Ectodermal cell (in vitro differentiated cells): Measurements from ENCODE around the gene NOS1.
"Not testable (repeated sequence)": the region's sequence is repeated elsewhere in the genome, so short reads cannot be mapped to it uniquely, and the experiment has no call there.

Experiments
- H3K27ac ChIP-seq: 2 replicates; pipeline ENCODE4 v1.7.0; 2013; ENCODE audit warnings: mild to moderate bottlenecking, low read depth, low read length; ENCODE audit not compliant: insufficient read depth, poor library complexity, severe bottlenecking
- H3K27me3 ChIP-seq: 2 replicates; pipeline ENCODE4 v1.7.0; 2013; ENCODE audit warnings: mild to moderate bottlenecking, low read length; ENCODE audit not compliant: insufficient read depth, control insufficient read depth, poor library complexity, severe bottlenecking
- H3K36me3 ChIP-seq: one replicate; pipeline ENCODE4 v1.7.0; 2013; ENCODE audit warnings: low read length; ENCODE audit not compliant: control insufficient read depth, insufficient read depth
- H3K4me1 ChIP-seq: one replicate; pipeline ENCODE4 v1.7.0; 2013; ENCODE audit warnings: low read length; ENCODE audit not compliant: control insufficient read depth, insufficient read depth
- H3K4me3 ChIP-seq: 2 replicates; pipeline ENCODE4 v1.7.0; 2013; ENCODE audit warnings: low read depth, low read length, control low read depth; ENCODE audit not compliant: insufficient read depth
- H3K9me3 ChIP-seq: 2 replicates; pipeline ENCODE4 v1.7.0; 2013; ENCODE audit warnings: mild to moderate bottlenecking, low read length, moderate library complexity; ENCODE audit not compliant: control insufficient read depth
- WGBS, 2 experiments: methylation state at CpG; one replicate each; pipeline ENCODE4 v1.1.7; 2013; ENCODE audit warnings: missing lambda C conversion rate in 2 of 2; 5-methylcytosine and 5-hydroxymethylcytosine counted together

NOS1 gene

DNA sequence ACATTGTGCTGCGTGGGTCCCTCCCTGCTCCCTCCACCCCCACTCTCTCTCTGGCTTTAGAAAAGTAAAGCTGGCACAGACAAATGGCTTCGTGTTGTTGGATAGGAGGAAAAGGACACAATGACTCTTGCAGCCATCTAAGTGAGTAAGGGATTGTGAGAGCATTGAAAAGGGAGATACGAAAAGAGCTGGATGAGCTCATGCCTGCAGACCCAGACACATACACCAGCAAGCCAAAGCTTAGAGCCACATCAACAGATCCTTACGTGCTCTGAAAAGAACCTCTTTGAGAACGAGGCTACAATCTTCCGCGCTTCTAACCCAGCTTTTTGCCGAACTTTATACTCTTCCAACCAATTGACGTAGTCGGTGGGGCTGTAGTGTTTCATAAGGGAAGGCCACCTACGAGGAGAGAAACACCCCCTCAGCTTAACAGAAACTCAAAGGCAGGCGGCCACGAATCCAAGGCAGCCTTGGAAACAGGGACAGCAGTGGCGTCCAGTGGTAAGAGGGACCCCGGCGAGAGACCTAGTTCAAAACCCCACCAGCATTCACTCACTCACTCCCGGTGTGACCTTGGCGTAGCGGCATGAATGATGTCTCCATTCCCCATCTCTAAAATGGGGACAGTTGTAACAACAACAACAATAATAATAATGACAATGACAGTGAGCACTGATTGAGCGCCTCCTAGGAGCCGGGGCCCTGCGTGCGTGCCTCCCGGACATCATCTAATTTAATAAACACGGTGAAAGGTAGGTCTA lies 172.3 kb downstream of the NOS1 start:
- 6 to 11% methylated on average over 25 of the region's 25 CpGs for WGBS, 2 experiments
- H3K4me3 ChIP-seq: peak overlapping the region; percentile 65
- H3K9me3 ChIP-seq: no peaks in the 10 kb centered on the region
- peaks cover 2% of the 10 kb centered on the region for H3K4me1 ChIP-seq
- no peak overlapping the region for H3K27ac ChIP-seq
- peaks cover 21% of the 10 kb centered on the region for H3K36me3 ChIP-seq
- no peaks in the 10 kb centered on the region for H3K27me3 ChIP-seq

DNA sequence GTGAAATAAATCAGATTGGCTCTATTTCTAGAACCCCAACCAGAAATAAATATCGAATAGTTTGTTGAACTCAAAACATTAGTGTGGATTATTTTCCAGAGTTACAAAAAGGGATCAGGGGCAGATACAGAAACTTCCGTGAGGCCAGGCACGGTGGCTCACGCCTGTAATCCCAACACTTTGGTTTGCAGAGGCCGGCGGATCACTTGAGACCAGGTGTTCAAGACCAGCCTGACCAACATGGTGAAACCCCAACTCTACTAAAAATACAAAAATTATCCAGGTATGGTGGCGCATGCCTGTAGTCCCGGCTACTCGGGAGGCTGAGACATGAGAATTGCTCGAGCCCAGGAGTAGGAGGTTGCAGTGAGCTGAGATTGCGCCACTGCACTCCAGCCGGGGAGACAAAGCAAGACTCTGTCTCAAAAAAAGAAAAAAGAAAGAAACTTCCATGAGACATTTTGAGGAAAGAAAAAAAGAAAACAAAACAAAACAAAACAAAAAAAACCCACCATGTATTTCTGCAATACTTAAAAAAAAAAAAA lies 173.2 kb downstream of the NOS1 start:
- peaks cover 2% of the 10 kb centered on the region for H3K4me1 ChIP-seq
- no peak overlapping the region for H3K27ac ChIP-seq
- H3K9me3 ChIP-seq: no peaks in the 10 kb centered on the region
- WGBS, 2 experiments: 90 to 92% methylated on average over 11 to 12 of the region's 12 CpGs
- H3K36me3 ChIP-seq: peaks cover 29% of the 10 kb centered on the region
- H3K27me3 ChIP-seq: no peaks in the 10 kb centered on the region
- H3K4me3 ChIP-seq: no peak overlapping the region

DNA sequence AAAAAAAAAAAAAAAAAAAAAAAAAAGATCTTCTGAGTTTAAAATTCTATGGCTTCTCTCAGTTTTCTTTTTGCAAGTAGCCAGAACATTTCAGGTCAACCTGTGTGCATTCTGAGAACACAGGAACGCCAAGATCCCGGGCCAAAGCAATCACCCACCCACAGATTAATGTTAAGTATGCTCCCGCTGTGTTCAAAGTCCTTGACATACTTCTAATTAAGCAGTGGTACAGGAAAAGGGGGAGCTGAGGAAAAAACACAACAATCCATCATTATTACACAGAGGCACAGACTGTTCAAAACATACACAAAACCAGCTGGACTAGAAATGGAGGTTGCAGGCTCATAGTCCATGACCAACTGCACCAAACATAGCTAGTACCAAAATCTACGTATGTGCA lies 174.0 kb downstream of the NOS1 start:
- Histone ChIP-seq H3K4me3 (no peak overlapping the region), H3K27ac (no peak overlapping the region), H3K27me3 (no peaks in the 10 kb centered on the region), H3K36me3 (peaks cover 29% of the 10 kb centered on the region), H3K9me3 (no peaks in the 10 kb centered on the region), H3K4me1 (peaks cover 2% of the 10 kb centered on the region)
- WGBS, 2 experiments: 92 to 97% methylated on average over 4 of the region's 4 CpGs

DNA sequence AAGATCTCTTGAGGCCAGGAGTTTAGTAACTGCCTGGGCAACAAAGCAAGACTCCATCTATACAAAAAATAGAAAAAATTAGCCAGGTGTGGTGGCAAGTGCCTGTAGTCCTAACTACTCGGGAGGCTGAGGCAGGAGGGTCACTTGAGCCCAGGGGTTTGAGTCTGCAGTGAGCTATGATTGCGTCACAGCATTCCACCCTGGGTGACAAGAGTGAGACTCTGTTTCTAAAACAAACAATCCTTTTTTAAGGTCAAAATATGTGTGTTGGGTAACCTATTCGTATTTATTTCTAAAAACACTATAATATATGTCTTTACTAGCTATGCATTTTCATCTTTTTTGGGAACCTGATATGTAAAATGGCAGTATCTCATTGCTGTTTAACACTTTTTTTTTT lies 178.6 kb downstream of the NOS1 start:
- Histone ChIP-seq H3K27ac (no peak overlapping the region), H3K36me3 (peaks cover 61% of the 10 kb centered on the region), H3K4me3 (no peak overlapping the region), H3K4me1 (no peaks in the 10 kb centered on the region), H3K27me3 (no peaks in the 10 kb centered on the region), H3K9me3 (no peaks in the 10 kb centered on the region)
- WGBS, 2 experiments: 92 to 95% methylated on average over 2 to 3 of the region's 3 CpGs

- not testable (repeated sequence) for H3K4me1 ChIP-seq, H3K9me3 ChIP-seq, H3K4me3 ChIP-seq, H3K27me3 ChIP-seq, H3K27ac ChIP-seq
- peaks cover 64% of the 10 kb centered on the region for H3K36me3 ChIP-seq
- WGBS, 2 experiments: 88 to 91% methylated on average over 8 of the region's 8 CpGs
These were observed 180.0 kb downstream of the NOS1 start for GRCh38 chr12:117181468-117181843.

- no peaks in the 10 kb centered on the region for H3K4me1 ChIP-seq
- WGBS, 2 experiments: 84 to 85% methylated on average over 4 of the region's 4 CpGs
- H3K4me3 ChIP-seq: no peak overlapping the region
- H3K27me3 ChIP-seq: no peaks in the 10 kb centered on the region
- peaks cover 67% of the 10 kb centered on the region for H3K36me3 ChIP-seq
- no peak overlapping the region for H3K27ac ChIP-seq
- H3K9me3 ChIP-seq: no peaks in the 10 kb centered on the region
These were observed 180.5 kb downstream of the NOS1 start for GRCh38 chr12:117180758-117181467.

DNA sequence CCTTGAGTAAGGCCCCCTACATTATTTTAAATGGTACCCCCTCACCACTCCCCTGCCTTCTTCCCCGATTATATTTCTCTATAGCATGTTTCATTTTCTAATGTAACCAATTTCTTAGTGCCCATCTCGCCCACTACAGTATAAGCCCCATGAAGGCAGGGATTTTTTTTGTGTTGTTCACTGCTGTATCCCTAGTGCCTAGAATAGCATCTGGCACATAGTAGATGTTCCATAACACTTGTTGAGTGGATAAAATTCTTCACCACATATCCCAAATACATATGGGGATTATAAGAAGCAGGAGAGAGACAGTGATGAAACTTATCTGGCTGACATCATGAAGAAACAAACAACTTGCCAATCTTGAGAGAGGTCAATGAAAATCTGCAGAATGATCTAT lies 182.7 kb downstream of the NOS1 start:
- Histone ChIP-seq H3K36me3 (peaks cover 69% of the 10 kb centered on the region), H3K27ac (no peak overlapping the region), H3K27me3 (no peaks in the 10 kb centered on the region), H3K9me3 (no peaks in the 10 kb centered on the region), H3K4me1 (no peaks in the 10 kb centered on the region), H3K4me3 (no peak overlapping the region)
- WGBS, 2 experiments: 90 to 100% methylated on average over 1 to 2 of the region's 2 CpGs

- H3K36me3 ChIP-seq: peaks cover 69% of the 10 kb centered on the region
- H3K9me3 ChIP-seq: no peaks in the 10 kb centered on the region
- H3K4me1 ChIP-seq: no peaks in the 10 kb centered on the region
- H3K27me3 ChIP-seq: no peaks in the 10 kb centered on the region
- H3K27ac ChIP-seq: no peak overlapping the region
- no peak overlapping the region for H3K4me3 ChIP-seq
- WGBS, 2 experiments: 90 to 91% methylated on average over 10 of the region's 10 CpGs
These were observed 183.1 kb downstream of the NOS1 start for GRCh38 chr12:117178301-117178700.

- 95 to 98% methylated on average over 3 of the region's 3 CpGs for WGBS, 2 experiments
- Histone ChIP-seq H3K36me3 (peaks cover 83% of the 10 kb centered on the region), H3K27me3 (no peaks in the 10 kb centered on the region)
These were observed 189.3 kb downstream of the NOS1 start for GRCh38 chr12:117172168-117172567.

DNA sequence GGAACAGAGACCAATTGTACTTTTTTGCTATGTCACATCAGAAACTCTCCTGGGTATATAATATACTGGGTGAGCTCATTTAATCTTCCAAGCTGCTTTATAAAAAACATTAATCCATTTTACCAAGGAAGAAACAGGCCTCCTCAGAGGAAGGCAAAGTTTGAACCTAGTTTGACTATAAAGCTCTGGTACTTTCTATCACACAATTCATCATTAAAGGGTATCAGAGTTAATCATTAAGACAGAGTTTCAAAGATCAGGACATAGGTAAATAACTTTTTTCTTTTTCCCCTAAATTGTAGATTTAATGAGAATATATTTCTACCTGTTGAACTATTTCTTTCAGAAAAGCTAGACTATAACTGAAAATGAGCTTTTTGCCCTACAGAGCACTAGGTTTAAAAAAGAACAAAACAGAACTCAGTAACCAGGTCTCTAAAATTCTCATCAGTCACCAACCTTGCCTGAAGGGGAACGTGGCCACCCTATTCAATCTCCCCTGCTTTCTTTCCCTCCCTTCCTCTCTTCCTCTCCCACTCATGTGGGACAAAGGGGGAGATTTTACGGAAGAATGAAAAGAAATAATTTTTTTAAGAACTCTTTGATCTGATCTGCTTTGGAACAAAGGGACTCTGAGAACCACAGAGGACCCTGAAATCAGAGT lies 189.8 kb downstream of the NOS1 start:
- no peak overlapping the region for H3K4me3 ChIP-seq
- no peaks in the 10 kb centered on the region for H3K27me3 ChIP-seq
- no peak overlapping the region for H3K27ac ChIP-seq
- H3K9me3 ChIP-seq: no peaks in the 10 kb centered on the region
- peaks cover 83% of the 10 kb centered on the region for H3K36me3 ChIP-seq
- H3K4me1 ChIP-seq: no peaks in the 10 kb centered on the region
- 88 to 100% methylated on average over 1 to 2 of the region's 2 CpGs for WGBS, 2 experiments

More at GRCh38 chr12:117172168-117172567, 189.3 kb downstream of the NOS1 start:
- H3K4me1 ChIP-seq: no peaks in the 10 kb centered on the region
- H3K9me3 ChIP-seq: no peaks in the 10 kb centered on the region
- H3K27ac ChIP-seq: no peak overlapping the region
- no peak overlapping the region for H3K4me3 ChIP-seq
